SU-DHL-6 (cell line): ENCODE results near the gene DLK1.

Experiments used
- H2AFZ ChIP-seq: fragments of 200-600 bp; sonication (generic); 2 replicates; pipeline ENCODE4 v1.6.1; 2014; ENCODE audit warnings: low read depth, mild to moderate bottlenecking, moderate library complexity, mixed read lengths, antibody characterized with exemption, low read length; ENCODE audit not compliant: severe bottlenecking
- H3F3A ChIP-seq: fragments of 200-600 bp; shearing (Covaris generic); 2 replicates; pipeline ENCODE4 v1.6.0; 2016; ENCODE audit warnings: antibody characterized with exemption, mild to moderate bottlenecking; ENCODE audit not compliant: insufficient read depth
- H3K27ac ChIP-seq: fragments of 200-600 bp; sonication (generic); 2 replicates; pipeline ENCODE4 v1.5.1; 2016; ENCODE audit warnings: low read depth, mild to moderate bottlenecking, low read length, moderate library complexity, mixed read lengths
- H3K27me3 ChIP-seq: fragments of 200-600 bp; sonication (generic), shearing (Covaris generic); 2 replicates; pipeline ENCODE4 v1.6.0; 2014; ENCODE audit warnings: mild to moderate bottlenecking, low read length
- H3K36me3 ChIP-seq: fragments of 200-600 bp; sonication (generic); 2 replicates; pipeline ENCODE4 v1.6.1; 2014; ENCODE audit warnings: mild to moderate bottlenecking, low read length, mixed read lengths
- H3K4me2 ChIP-seq: fragments of 300-600, 200-600 bp; shearing (Covaris generic), sonication (generic); 2 replicates; pipeline ENCODE4 v1.6.0; 2014; ENCODE audit warnings: low read length, low read depth, mild to moderate bottlenecking; ENCODE audit not compliant: poor library complexity, severe bottlenecking
- H3K4me3 ChIP-seq: fragments of 200-600 bp; sonication (generic); 2 replicates; pipeline ENCODE4 v1.5.1; 2014; ENCODE audit warnings: antibody characterized with exemption, low read length, mild to moderate bottlenecking, mixed read lengths; ENCODE audit not compliant: insufficient read depth, poor library complexity, severe bottlenecking
- H3K79me2 ChIP-seq: fragments of 200-600 bp; sonication (generic); 2 replicates; pipeline ENCODE4 v1.6.1; 2014; ENCODE audit warnings: mild to moderate bottlenecking, low read length, moderate library complexity; ENCODE audit not compliant: insufficient read depth
- H3K9ac ChIP-seq: fragments of 200-600 bp; sonication (generic); 2 replicates; pipeline ENCODE4 v1.7.0; 2014; ENCODE audit warnings: mild to moderate bottlenecking, low read length
- H3K9me2 ChIP-seq: fragments of 200-600 bp; sonication (generic); replicated peaks from 2 replicates; pipeline ENCODE4 v1.6.1; 2014; ENCODE audit warnings: low read length; ENCODE audit not compliant: insufficient read depth
- H3K9me3 ChIP-seq: fragments of 200-600 bp; sonication (generic); 2 replicates; pipeline ENCODE4 v1.6.1; 2014; ENCODE audit warnings: low read length, mixed read lengths; ENCODE audit not compliant: insufficient read depth
- H4K20me1 ChIP-seq: fragments of 200-600 bp; sonication (generic); 2 replicates; pipeline ENCODE4 v1.6.1; 2014; ENCODE audit warnings: low read depth, mild to moderate bottlenecking, antibody characterized with exemption, low read length, moderate library complexity, mixed read lengths
- EZH2phosphoT487 ChIP-seq: fragments of 200-600 bp; sonication (generic), shearing (Covaris generic); conservative IDR thresholded peaks from 2 replicates; pipeline ENCODE4 v1.6.1; 2018; ENCODE audit warnings: mild to moderate bottlenecking, antibody characterized with exemption, low read length, moderate library complexity, mixed read lengths
- TF ChIP-seq, protein P1 (sequence below): fragments of 200-600 bp; sonication (generic); IDR thresholded peaks from one replicate; pipeline ENCODE4 v1.5.1; 2017; ENCODE audit warnings: antibody characterized with exemption, mild to moderate bottlenecking, low read length, moderate library complexity; ENCODE audit not compliant: insufficient read depth, poor library complexity, severe bottlenecking

The DLK1 gene

GRCh38 chr14:100772607-100773165 is 46.0 kb downstream of the DLK1 start:
- no peaks in the 10 kb centered on the region for H3F3A ChIP-seq
- no peaks in the 10 kb centered on the region for H3K9me3 ChIP-seq
- H3K27ac ChIP-seq, result no peak overlapping the region
- H3K9me2 ChIP-seq, result no peaks in the 10 kb centered on the region
- H3K27me3 ChIP-seq, result no peaks in the 10 kb centered on the region
- no peaks in the 10 kb centered on the region for H4K20me1 ChIP-seq
- TF ChIP-seq, protein P1, sequence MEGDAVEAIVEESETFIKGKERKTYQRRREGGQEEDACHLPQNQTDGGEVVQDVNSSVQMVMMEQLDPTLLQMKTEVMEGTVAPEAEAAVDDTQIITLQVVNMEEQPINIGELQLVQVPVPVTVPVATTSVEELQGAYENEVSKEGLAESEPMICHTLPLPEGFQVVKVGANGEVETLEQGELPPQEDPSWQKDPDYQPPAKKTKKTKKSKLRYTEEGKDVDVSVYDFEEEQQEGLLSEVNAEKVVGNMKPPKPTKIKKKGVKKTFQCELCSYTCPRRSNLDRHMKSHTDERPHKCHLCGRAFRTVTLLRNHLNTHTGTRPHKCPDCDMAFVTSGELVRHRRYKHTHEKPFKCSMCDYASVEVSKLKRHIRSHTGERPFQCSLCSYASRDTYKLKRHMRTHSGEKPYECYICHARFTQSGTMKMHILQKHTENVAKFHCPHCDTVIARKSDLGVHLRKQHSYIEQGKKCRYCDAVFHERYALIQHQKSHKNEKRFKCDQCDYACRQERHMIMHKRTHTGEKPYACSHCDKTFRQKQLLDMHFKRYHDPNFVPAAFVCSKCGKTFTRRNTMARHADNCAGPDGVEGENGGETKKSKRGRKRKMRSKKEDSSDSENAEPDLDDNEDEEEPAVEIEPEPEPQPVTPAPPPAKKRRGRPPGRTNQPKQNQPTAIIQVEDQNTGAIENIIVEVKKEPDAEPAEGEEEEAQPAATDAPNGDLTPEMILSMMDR, result no peak
- no peak for TF ChIP-seq EZH2phosphoT487
- H3K4me3 ChIP-seq, result no peak overlapping the region
- no peak overlapping the region for H3K4me2 ChIP-seq
- no peak overlapping the region for H2AFZ ChIP-seq
- no peaks in the 10 kb centered on the region for H3K36me3 ChIP-seq
- no peaks in the 10 kb centered on the region for H3K79me2 ChIP-seq
- no peak overlapping the region for H3K9ac ChIP-seq

GRCh38 chr14:100773331-100774163 is 46.9 kb downstream of the DLK1 start:
- H3K79me2 ChIP-seq, result no peaks in the 10 kb centered on the region
- no peaks in the 10 kb centered on the region for H3K9me3 ChIP-seq
- no peaks in the 10 kb centered on the region for H3K36me3 ChIP-seq
- H3K27me3 ChIP-seq, result no peaks in the 10 kb centered on the region
- H3K4me2 ChIP-seq, result no peak overlapping the region
- H2AFZ ChIP-seq, result no peak overlapping the region
- no peak overlapping the region for H3K9ac ChIP-seq
- H3K27ac ChIP-seq, result no peak overlapping the region
- H4K20me1 ChIP-seq, result no peaks in the 10 kb centered on the region
- no peaks in the 10 kb centered on the region for H3F3A ChIP-seq
- TF ChIP-seq, protein P1, result no peak
- TF ChIP-seq EZH2phosphoT487, result no peak
- H3K4me3 ChIP-seq, result no peak overlapping the region
- H3K9me2 ChIP-seq, result no peaks in the 10 kb centered on the region

GRCh38 chr14:100774164-100774537 is 47.5 kb downstream of the DLK1 start:
- Histone ChIP-seq H3K79me2 (no peaks in the 10 kb centered on the region), H2AFZ (no peak overlapping the region), H3K9ac (no peak overlapping the region), H3K9me2 (no peaks in the 10 kb centered on the region), H3K27ac (no peak overlapping the region), H3F3A (no peaks in the 10 kb centered on the region), H3K36me3 (no peaks in the 10 kb centered on the region), H3K9me3 (no peaks in the 10 kb centered on the region), H3K4me2 (no peak overlapping the region), H3K4me3 (no peak overlapping the region), H4K20me1 (no peaks in the 10 kb centered on the region), H3K27me3 (no peaks in the 10 kb centered on the region)
- TF ChIP-seq, protein P1, result no peak
- TF ChIP-seq EZH2phosphoT487, result no peak
